ENCODE results near the gene HLA-DRB1. TPM values are rescaled to one million over a fixed set of nuclear protein-coding genes. Genes with fewer than 3 reads are reported as not detected.
"Not testable (repeated sequence)": the region's sequence is repeated elsewhere in the genome, so short reads cannot be mapped to it uniquely, and the experiment has no call there.

Gene HLA-DRB1
- total RNA-seq, 1 donor from 2014 or later: not detected

DNA sequence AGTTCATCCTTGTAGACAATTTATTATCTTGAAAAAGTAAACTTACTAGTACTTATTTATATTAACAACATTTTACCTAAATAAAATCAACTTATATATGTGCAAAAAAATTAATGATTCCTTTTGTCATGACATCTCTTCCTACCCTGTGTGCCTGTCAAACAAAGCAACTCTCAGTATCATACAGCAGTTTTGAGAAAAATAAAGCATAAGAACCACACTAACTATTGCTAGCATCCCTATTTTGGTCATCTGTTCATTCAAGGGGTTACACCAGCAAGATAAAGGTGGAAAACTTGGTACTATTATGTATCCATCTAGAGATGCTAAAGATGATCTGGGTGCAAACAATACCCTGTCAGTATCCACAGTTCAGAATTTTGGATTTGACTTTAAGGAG is 7.4 kb upstream of the HLA-DRB1 start:
- H3K4me3 ChIP-seq (ENCODE audit: low read depth, low read length): no peak overlapping the region
- TF ChIP-seq, protein P1, sequence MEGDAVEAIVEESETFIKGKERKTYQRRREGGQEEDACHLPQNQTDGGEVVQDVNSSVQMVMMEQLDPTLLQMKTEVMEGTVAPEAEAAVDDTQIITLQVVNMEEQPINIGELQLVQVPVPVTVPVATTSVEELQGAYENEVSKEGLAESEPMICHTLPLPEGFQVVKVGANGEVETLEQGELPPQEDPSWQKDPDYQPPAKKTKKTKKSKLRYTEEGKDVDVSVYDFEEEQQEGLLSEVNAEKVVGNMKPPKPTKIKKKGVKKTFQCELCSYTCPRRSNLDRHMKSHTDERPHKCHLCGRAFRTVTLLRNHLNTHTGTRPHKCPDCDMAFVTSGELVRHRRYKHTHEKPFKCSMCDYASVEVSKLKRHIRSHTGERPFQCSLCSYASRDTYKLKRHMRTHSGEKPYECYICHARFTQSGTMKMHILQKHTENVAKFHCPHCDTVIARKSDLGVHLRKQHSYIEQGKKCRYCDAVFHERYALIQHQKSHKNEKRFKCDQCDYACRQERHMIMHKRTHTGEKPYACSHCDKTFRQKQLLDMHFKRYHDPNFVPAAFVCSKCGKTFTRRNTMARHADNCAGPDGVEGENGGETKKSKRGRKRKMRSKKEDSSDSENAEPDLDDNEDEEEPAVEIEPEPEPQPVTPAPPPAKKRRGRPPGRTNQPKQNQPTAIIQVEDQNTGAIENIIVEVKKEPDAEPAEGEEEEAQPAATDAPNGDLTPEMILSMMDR (conservative IDR thresholded peaks at IDR 0.05; ENCODE audit: low read depth, low read length): no peak
- DNase-seq (ENCODE audit: low read depth): no peak

DNA sequence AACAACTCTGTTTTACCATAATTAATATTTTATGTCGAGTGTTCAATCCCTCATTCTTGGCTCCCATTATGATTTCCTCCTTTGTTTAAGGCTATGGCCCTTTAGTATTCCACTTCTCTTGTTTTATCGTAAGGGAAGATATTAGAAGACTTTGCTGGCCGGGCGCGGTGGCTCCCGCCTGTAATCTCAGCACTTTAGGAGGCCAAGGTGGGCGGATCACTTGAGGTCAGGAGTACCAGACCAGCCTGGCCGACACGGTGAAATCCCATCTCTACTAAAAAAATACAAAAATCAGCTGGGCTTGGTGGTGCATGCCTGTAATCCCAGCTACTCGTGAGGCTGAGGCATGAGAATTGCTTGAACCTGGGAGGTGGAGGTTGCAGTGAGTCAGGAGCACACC is 1.1 kb upstream of the HLA-DRB1 start:
- DNase-seq (ENCODE audit: low read depth); H3K4me3 ChIP-seq (ENCODE audit: low read depth, low read length): not testable (repeated sequence)

DNA sequence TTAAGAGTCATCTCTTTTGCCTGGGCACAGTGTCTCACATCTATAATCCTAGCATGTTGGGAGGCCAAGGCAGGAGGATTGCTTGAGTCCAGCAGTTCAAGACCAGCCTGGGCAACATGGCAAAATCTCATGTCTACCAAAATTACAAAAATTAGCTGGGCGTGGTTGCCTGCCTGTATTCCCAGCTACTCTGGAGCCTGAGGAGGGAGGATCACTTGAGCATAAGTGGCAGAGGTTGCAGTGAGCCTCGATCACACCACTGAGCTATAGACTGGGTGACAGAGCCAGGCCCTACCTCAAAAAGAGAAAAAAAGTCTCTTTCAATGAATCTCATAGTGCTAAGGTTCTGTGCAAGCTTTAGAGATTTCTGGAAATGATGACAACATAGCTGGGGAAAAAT is 1.5 kb downstream of the HLA-DRB1 start:
- DNase-seq (ENCODE audit: low read depth): no peak
- TF ChIP-seq, protein P1 (conservative IDR thresholded peaks at IDR 0.05; ENCODE audit: low read depth, low read length): no peak
- no peak overlapping the region for H3K4me3 ChIP-seq (ENCODE audit: low read depth, low read length)

DNA sequence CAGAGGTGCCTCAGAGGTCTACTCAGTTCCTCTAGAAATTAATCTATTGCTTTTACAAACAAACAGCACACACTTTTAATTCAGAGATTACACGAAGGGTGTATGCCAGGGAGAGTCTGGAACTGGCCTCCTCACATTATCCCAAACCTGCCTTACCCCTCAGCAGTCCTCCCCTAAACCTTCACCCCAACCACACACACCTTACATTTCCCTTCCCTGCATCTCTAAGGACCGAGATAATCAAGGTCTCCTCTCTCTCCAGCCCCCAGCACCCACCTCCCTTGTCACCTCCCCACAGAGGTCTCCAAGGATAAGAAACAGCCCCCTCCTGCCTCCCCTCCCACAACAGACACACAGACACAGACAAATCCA is 6.1 kb downstream of the HLA-DRB1 start:
- no peak for DNase-seq (ENCODE audit: low read depth)
- no peak overlapping the region for H3K4me3 ChIP-seq (ENCODE audit: low read depth, low read length)
- TF ChIP-seq, protein P1 (conservative IDR thresholded peaks at IDR 0.05; ENCODE audit: low read depth, low read length): no peak

DNA sequence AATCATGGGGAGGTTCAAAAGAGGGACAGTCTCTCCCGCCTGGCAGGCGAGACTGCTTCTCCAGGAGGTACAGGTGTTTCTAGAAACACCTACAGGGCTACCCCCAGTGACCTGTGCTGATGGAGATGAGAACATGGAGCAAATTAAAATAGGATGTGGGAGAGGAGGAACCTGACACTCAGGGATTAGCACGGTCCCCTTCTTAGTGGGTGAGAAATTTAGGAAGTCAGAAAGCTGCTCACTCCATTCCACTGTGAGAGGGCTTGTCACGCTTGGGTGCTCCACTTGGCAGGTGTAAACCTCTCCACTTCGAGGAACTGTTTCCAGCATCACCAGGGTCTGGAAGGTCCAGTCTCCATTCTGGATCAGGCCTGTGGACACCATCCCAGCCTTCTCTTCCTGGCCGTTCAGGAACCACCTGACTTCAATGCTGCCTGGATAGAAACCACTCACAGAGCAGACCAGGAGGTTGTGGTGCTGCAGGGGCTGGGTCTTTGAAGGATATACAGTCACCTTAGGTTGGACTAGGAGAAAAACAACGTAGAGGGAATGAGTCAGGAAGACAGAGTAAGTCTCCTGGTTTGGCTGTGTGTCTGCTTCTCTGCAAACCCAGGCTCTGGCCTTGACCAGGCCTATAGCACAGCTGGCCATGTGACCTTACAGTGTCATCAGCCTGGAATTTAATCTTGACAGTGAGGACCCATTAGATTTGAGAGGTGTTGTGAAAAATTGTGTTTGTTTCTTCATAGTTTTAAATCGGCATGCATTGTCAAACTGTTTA is 8.1 kb downstream of the HLA-DRB1 start:
- no peak overlapping the region for H3K4me3 ChIP-seq (ENCODE audit: low read depth, low read length)
- TF ChIP-seq, protein P1 (conservative IDR thresholded peaks at IDR 0.05; ENCODE audit: low read depth, low read length): no peak
- DNase-seq (ENCODE audit: low read depth): no peak

DNA sequence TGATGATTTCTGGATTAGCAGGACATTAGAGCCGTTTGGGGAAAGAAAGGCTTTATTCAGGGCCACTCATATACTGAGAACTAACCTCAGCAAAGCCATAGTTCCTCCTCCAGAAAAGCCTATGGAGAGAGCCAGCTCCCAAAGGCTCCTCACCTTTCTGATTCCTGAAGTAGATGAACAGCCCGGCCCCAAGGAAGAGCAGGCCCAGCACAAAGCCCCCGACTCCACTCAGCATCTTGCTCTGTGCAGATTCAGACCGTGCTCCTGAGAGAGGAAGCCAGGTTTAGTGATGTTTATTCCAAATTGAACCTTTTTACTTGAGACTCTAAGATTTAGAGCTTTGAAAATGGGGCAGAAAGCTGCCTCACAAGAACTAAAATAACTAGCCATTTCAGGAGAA is 9.1 kb downstream of the HLA-DRB1 start:
- TF ChIP-seq, protein P1 (conservative IDR thresholded peaks at IDR 0.05; ENCODE audit: low read depth, low read length): no peak
- H3K4me3 ChIP-seq (ENCODE audit: low read depth, low read length): no peak overlapping the region
- no peak for DNase-seq (ENCODE audit: low read depth)

DNA sequence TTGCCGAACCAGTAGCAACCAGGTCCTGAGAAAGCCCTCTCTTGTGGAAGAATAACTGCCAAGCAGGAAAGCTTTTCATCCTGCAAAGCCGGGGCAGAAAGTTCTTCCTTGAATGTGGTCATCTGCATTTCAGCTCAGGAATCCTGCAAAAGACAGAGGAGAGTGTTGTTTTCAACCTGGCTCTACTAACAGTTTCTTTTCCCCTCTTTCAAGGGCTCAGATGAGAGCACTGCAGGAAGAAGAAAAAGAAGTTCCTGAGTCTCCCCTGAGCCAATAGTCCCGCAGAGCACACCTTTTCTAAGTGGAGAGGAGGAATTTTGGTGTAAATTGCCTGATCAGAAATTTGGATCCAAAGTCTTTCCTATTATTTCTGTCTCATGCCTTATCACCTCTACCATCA is 10.7 kb downstream of the HLA-DRB1 start:
- no peak for DNase-seq (ENCODE audit: low read depth)
- TF ChIP-seq, protein P1 (conservative IDR thresholded peaks at IDR 0.05; ENCODE audit: low read depth, low read length): no peak
- H3K4me3 ChIP-seq (ENCODE audit: low read depth, low read length): no peak overlapping the region

DNA sequence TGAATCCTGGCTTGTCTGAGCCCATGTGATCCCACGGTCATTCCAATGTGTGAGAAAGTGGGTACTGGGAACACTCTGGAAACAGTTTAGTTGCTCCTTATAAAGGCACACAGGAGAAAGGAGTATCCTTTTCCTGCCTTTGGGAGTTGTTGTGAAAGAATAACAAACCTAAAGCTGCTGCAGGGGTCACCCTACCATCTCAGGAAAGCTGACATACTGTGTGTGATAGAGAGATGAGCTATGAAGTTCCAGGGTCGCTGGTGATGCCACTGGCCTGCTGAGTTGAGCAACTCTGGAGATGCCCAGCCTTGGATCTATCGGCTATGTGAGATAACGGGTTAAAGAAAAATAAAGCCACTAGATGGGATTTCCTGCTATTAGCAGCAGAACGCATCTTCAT is 12.2 kb downstream of the HLA-DRB1 start:
- not testable (repeated sequence) for DNase-seq (ENCODE audit: low read depth); H3K4me3 ChIP-seq (ENCODE audit: low read depth, low read length)
